GM23338 (cell line): ENCODE measurements around the gene CORO7.

Experiments used
- CREB1 ChIP-seq: fragments of 250-450 bp; sonication (Bioruptor Pico); IDR thresholded peaks from 2 replicates; pipeline ENCODE4 v1.5.0; 2020; ENCODE audit warnings: low read depth, mild to moderate bottlenecking, moderate library complexity
- CTCF ChIP-seq, 2 experiments: fragments of 200-600 bp in 1 of 2; sonication (generic) in 1 of 2; conservative IDR thresholded peaks; 2 replicates each; pipeline versions ENCODE4 v1.5.1 to v1.6.1; 2016 to 2017; ENCODE audit warnings: antibody characterized with exemption in 2 of 2, low read depth in 2 of 2, mild to moderate bottlenecking in 2 of 2, moderate library complexity in 1 of 2
- EZH2 ChIP-seq: fragments of 200-600 bp; sonication (generic); IDR thresholded peaks from one replicate; pipeline ENCODE4 v1.8.0; 2017; ENCODE audit warnings: antibody characterized with exemption, mild to moderate bottlenecking, low read depth; ENCODE audit not compliant: unreplicated experiment
- EZH2phosphoT487 ChIP-seq: fragments of 200-600 bp; sonication (generic); IDR thresholded peaks from one replicate; pipeline ENCODE4 v1.8.1; 2018; ENCODE audit warnings: antibody characterized with exemption; ENCODE audit not compliant: unreplicated experiment
- NANOG ChIP-seq: IDR thresholded peaks from 2 replicates; pipeline ENCODE4 v1.6.1; 2016; ENCODE audit warnings: antibody characterized with exemption, borderline replicate concordance
- POLR2AphosphoS5 ChIP-seq: IDR thresholded peaks from 2 replicates; pipeline ENCODE4 v1.6.1; 2016; ENCODE audit warnings: antibody characterized with exemption, low read depth
- REST ChIP-seq: IDR thresholded peaks from one replicate; pipeline ENCODE4 v1.6.1; 2018; ENCODE audit warnings: antibody characterized with exemption; ENCODE audit not compliant: unreplicated experiment

GRCh38 chr16:4366016-4366415, 50.4 kb downstream of the CORO7 start:
- TF ChIP-seq CTCF (conservative IDR thresholded peaks at IDR 0.05; ENCODE audit: low read depth in 2 of 2) (no peak), EZH2 (no peak), POLR2AphosphoS5 (no peak), CREB1 (no peak), REST (no peak), EZH2phosphoT487 (no peak), NANOG (no peak)
